ENCODE results near the gene MACROD2. TPM values are rescaled to one million over a fixed set of nuclear protein-coding genes. Genes with fewer than 3 reads are reported as not detected.

Gene MACROD2
- total and polyA plus RNA-seq, 2 experiments from 2014 or later, result 2.8 to 4.3 TPM

GRCh38 chr20:14906908-14907434 is 911.7 kb downstream of the MACROD2 start:
- Histone ChIP-seq H3K36me3 (ENCODE audit: insufficient read depth) (no peaks in the 10 kb centered on the region), H2AFZ (no peak overlapping the region), H3K4me2 (no peak overlapping the region), H3F3A (replicated peaks; ENCODE audit: low read depth) (no peaks in the 10 kb centered on the region), H3K9me2 (ENCODE audit: insufficient read depth) (no peaks in the 10 kb centered on the region; the same call in 1 of the 2 replicates), H4K20me1 (replicated peaks; ENCODE audit: insufficient read depth) (no peaks in the 10 kb centered on the region), H3K27me3 (ENCODE audit: insufficient read depth) (no peaks in the 10 kb centered on the region), H3K4me1 (ENCODE audit: insufficient read depth) (0 out of 2 replicates have a peak, but pooled peaks cover 7% of the 10 kb centered on the region), H3K27ac (ENCODE audit: low read depth) (no peak overlapping the region), H3K4me3 (no peak overlapping the region), H3K79me2 (replicated peaks; ENCODE audit: insufficient read depth) (no peaks in the 10 kb centered on the region)
- TF ChIP-seq, protein P1, sequence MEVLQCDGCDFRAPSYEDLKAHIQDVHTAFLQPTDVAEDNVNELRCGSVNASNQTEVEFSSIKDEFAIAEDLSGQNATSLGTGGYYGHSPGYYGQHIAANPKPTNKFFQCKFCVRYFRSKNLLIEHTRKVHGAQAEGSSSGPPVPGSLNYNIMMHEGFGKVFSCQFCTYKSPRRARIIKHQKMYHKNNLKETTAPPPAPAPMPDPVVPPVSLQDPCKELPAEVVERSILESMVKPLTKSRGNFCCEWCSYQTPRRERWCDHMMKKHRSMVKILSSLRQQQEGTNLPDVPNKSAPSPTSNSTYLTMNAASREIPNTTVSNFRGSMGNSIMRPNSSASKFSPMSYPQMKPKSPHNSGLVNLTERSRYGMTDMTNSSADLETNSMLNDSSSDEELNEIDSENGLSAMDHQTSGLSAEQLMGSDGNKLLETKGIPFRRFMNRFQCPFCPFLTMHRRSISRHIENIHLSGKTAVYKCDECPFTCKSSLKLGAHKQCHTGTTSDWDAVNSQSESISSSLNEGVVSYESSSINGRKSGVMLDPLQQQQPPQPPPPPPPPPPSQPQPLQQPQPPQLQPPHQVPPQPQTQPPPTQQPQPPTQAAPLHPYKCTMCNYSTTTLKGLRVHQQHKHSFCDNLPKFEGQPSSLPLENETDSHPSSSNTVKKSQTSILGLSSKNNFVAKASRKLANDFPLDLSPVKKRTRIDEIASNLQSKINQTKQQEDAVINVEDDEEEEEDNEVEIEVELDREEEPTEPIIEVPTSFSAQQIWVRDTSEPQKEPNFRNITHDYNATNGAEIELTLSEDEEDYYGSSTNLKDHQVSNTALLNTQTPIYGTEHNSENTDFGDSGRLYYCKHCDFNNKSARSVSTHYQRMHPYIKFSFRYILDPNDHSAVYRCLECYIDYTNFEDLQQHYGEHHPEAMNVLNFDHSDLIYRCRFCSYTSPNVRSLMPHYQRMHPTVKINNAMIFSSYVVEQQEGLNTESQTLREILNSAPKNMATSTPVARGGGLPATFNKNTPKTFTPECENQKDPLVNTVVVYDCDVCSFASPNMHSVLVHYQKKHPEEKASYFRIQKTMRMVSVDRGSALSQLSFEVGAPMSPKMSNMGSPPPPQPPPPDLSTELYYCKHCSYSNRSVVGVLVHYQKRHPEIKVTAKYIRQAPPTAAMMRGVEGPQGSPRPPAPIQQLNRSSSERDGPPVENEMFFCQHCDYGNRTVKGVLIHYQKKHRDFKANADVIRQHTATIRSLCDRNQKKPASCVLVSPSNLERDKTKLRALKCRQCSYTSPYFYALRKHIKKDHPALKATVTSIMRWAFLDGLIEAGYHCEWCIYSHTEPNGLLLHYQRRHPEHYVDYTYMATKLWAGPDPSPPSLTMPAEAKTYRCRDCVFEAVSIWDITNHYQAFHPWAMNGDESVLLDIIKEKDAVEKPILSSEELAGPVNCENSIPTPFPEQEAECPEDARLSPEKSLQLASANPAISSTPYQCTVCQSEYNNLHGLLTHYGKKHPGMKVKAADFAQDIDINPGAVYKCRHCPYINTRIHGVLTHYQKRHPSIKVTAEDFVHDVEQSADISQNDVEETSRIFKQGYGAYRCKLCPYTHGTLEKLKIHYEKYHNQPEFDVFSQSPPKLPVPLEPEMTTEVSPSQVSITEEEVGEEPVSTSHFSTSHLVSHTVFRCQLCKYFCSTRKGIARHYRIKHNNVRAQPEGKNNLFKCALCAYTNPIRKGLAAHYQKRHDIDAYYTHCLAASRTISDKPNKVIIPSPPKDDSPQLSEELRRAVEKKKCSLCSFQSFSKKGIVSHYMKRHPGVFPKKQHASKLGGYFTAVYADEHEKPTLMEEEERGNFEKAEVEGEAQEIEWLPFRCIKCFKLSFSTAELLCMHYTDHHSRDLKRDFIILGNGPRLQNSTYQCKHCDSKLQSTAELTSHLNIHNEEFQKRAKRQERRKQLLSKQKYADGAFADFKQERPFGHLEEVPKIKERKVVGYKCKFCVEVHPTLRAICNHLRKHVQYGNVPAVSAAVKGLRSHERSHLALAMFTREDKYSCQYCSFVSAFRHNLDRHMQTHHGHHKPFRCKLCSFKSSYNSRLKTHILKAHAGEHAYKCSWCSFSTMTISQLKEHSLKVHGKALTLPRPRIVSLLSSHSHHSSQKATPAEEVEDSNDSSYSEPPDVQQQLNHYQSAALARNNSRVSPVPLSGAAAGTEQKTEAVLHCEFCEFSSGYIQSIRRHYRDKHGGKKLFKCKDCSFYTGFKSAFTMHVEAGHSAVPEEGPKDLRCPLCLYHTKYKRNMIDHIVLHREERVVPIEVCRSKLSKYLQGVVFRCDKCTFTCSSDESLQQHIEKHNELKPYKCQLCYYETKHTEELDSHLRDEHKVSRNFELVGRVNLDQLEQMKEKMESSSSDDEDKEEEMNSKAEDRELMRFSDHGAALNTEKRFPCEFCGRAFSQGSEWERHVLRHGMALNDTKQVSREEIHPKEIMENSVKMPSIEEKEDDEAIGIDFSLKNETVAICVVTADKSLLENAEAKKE (CRISPR knock-in tag; IDR thresholded peaks at IDR 0.05), result no peak
- TF ChIP-seq EZH2phosphoT487 (IDR thresholded peaks at IDR 0.05; ENCODE audit: unreplicated experiment) (no peak), ETS1 (IDR thresholded peaks at IDR 0.05) (no peak), JUNB (IDR thresholded peaks at IDR 0.05; ENCODE audit: unreplicated experiment) (no peak)
- TF ChIP-seq, protein P2, sequence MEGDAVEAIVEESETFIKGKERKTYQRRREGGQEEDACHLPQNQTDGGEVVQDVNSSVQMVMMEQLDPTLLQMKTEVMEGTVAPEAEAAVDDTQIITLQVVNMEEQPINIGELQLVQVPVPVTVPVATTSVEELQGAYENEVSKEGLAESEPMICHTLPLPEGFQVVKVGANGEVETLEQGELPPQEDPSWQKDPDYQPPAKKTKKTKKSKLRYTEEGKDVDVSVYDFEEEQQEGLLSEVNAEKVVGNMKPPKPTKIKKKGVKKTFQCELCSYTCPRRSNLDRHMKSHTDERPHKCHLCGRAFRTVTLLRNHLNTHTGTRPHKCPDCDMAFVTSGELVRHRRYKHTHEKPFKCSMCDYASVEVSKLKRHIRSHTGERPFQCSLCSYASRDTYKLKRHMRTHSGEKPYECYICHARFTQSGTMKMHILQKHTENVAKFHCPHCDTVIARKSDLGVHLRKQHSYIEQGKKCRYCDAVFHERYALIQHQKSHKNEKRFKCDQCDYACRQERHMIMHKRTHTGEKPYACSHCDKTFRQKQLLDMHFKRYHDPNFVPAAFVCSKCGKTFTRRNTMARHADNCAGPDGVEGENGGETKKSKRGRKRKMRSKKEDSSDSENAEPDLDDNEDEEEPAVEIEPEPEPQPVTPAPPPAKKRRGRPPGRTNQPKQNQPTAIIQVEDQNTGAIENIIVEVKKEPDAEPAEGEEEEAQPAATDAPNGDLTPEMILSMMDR (conservative IDR thresholded peaks at IDR 0.05; ENCODE audit: low read depth in 2 of 2), result no peak
- Mint-ChIP-seq H3K27ac (no peak overlapping the region), H3K27me3 (ENCODE audit: insufficient read depth, low read depth, poor library complexity) (no peaks in the 10 kb centered on the region), H3K36me3 (ENCODE audit: low read depth) (no peaks in the 10 kb centered on the region), H3K4me3 (no peak overlapping the region), H3K9me3 (no peaks in the 10 kb centered on the region), H3K4me1 (peaks cover 9% of the 10 kb centered on the region)
- no peak for DNase-seq (ENCODE audit: low spot score)
- ATAC-seq, result no peak

All from GM23338 (cell line).